22Rv1 (cell line): ENCODE data around the gene FUT2.

ENCODE experiments used
- H3K27ac ChIP-seq: fragments of 450-650 bp; 2 replicates; pipeline ENCODE4 v1.5.1; 2017
- CTCF ChIP-seq: fragments of 450-650 bp; IDR thresholded peaks from 2 replicates; pipeline ENCODE4 v1.5.1; 2017; ENCODE audit warnings: mild to moderate bottlenecking
- ZFX ChIP-seq: fragments of 450-650 bp; IDR thresholded peaks from 2 replicates; pipeline ENCODE4 v1.6.1; 2017; ENCODE audit warnings: antibody characterized with exemption, borderline replicate concordance

FUT2 gene

DNA sequence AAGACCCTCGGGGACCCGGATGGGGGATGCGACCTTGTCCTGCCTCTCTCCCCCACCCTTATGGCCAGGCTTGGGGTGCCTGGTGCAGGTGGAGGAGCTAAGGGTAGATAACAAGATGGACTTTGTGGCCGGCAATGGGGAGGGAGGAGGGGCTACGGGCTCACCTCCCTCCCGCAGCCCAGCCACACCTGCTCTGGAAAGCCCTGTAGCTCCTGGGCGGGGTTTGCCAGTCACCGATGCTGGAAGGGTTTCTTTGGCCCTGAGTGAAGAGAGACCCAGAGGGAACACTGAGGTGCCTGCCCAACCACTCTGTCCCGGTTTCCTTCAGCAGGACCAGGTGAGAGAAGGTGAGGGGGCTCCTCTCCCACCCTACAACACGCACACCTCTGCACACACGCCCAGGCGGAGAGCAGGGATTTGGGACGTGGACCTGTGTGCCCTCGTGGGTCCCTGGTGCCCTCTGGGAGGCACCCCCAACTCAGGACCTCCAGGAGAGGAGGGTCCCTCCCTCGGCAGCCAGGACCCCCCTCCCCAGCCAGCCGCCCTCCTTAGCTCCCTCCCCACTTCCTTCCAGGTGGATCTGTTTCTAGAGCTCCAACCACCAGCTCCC is at the start of gene FUT2:
Gene FUT2 (plus strand): TSS at position 229 of the 610 bp plus-strand sequence. CDS start 6,986 bp downstream, outside the sequence.
- TF ChIP-seq CTCF (no peak), ZFX (no peak)
- H3K27ac ChIP-seq = no peak within 1 kb of the TSS

- TF ChIP-seq CTCF (peak; percentile 86), ZFX (no peak)
- H3K27ac ChIP-seq = peak within 1 kb of the TSS; percentile 95
Observed at GRCh38 chr19:48646001-48646721, 49.6 kb upstream of the FUT2 start, which contains the start of gene CA11. TSS of gene CA11 (minus strand) at chr19:48646187. CDS start at chr19:48645632, 555 bp downstream.

GRCh38 chr19:48646722-48647216 is 49.0 kb upstream of the FUT2 start:
- TF ChIP-seq CTCF (no peak; the same call in 1 of the 2 replicates), ZFX (no peak)
- H3K27ac ChIP-seq = peak overlapping the region; percentile 95

- no peak for TF ChIP-seq ZFX
- TF ChIP-seq CTCF = no peak
- H3K27ac ChIP-seq = no peak overlapping the region
Observed at GRCh38 chr19:48648134-48648533, 47.6 kb upstream of the FUT2 start.

DNA sequence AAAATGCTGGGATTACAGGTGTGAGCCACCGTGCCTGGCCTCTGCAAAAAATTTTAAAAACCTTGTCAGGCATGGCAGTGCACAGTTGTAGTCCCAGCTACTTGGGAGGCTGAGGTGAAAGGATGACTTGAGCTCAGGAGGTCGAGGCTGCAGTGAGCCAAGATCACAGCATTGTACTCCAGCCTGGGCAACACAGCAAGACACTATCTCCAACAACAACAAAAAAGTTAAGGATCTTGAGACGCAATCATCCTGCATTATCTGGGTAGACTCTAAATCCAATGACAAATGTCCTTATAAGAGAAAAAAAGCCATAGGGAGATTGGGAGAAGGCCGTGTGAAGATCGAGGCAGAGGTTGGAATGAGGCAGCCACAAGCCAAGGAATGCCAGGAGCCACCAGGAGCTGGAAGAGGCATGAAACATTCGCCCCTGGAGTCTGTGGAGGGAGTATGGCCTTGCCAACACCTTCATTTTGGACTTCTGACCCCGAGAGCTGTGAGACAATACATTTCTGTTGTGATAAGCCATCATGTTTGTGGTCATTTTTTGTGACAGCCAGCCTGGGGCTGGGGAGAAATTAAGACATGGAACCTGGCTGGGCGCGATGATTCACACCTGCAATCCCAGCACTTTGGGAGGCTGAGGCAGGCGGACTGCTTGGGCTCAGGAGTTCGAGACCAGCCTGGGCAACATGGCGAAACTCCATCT is 44.6 kb upstream of the FUT2 start:
- H3K27ac ChIP-seq = no peak overlapping the region
- TF ChIP-seq ZFX (no peak), CTCF (no peak)

DNA sequence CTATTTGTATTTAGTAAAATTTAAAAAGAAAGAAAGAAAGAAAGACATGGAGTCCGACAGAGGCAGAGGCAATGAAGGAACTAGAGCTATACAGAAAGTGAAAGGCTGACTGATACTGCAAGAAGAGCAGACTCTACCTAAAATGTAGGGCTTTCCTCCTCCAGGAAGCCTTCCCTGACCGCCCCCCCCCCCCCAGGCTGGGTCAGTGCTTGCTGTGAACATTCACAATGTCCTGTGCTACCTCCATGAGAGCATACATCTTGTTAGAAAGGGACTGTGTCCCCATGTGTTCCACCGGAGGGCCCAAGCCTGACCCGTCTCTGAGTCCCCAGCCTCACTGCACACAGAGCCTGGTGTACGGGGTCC is 44.1 kb upstream of the FUT2 start:
- no peak overlapping the region for H3K27ac ChIP-seq
- TF ChIP-seq CTCF (no peak), ZFX (no peak)
